Colon (tissue), 2 donors: ENCODE data around the gene FAT4.

Experiments
- FAIRE-seq: peaks from 2 replicates; lab custom pipeline; 2012; peaks lifted over from hg19 to GRCh38; lab: Jason Lieb, UNC
- donor health status: control.
- donor health status: control.

FAT4 gene

GRCh38 chr4:125314676-125315575 lies at the start of gene FAT4:
Gene FAT4, plus strand, starts transcription at chr4:125314955. Its CDS starts 1,457 bp downstream, at chr4:125316412.
- no peak for FAIRE-seq

- no peak for FAIRE-seq
These were observed 48.9 kb upstream of the FAT4 start for GRCh38 chr4:125265846-125266245.

GRCh38 chr4:125266901-125267604 lies 47.7 kb upstream of the FAT4 start:
- no peak for FAIRE-seq

GRCh38 chr4:125267630-125268029 lies 47.1 kb upstream of the FAT4 start:
- no peak for FAIRE-seq

GRCh38 chr4:125268068-125268755 lies 46.5 kb upstream of the FAT4 start:
- FAIRE-seq, result no peak

GRCh38 chr4:125276811-125277210 lies 37.9 kb upstream of the FAT4 start:
- no peak for FAIRE-seq

- no peak for FAIRE-seq
These were observed 37.0 kb upstream of the FAT4 start for GRCh38 chr4:125277790-125278189.

- no peak for FAIRE-seq
These were observed 33.8 kb upstream of the FAT4 start for GRCh38 chr4:125280892-125281403.

- FAIRE-seq, result peak; percentile 80
These were observed 31.0 kb upstream of the FAT4 start for GRCh38 chr4:125283707-125284279.

GRCh38 chr4:125297116-125297515 lies 17.6 kb upstream of the FAT4 start:
- FAIRE-seq, result no peak

- no peak for FAIRE-seq
These were observed 11.7 kb upstream of the FAT4 start for GRCh38 chr4:125303058-125303457.

GRCh38 chr4:125303821-125304220 lies 10.9 kb upstream of the FAT4 start:
- FAIRE-seq, result no peak

- no peak for FAIRE-seq
These were observed 8.6 kb upstream of the FAT4 start for GRCh38 chr4:125306112-125306511.

- no peak for FAIRE-seq
These were observed 8.2 kb upstream of the FAT4 start for GRCh38 chr4:125306533-125306932.

- FAIRE-seq, result no peak
These were observed 3.3 kb upstream of the FAT4 start for GRCh38 chr4:125311503-125311902.

GRCh38 chr4:125313497-125313896 lies 1.3 kb upstream of the FAT4 start:
- no peak for FAIRE-seq

- FAIRE-seq, result no peak
These were observed 627 bp upstream of the FAT4 start for GRCh38 chr4:125313989-125314667.

GRCh38 chr4:125315576-125316400 lies 1.0 kb downstream of the FAT4 start:
- no peak for FAIRE-seq

GRCh38 chr4:125316401-125316790 lies 1.6 kb downstream of the FAT4 start:
- FAIRE-seq, result no peak

GRCh38 chr4:125316791-125317524 lies 2.2 kb downstream of the FAT4 start:
- FAIRE-seq, result no peak
